HG03521 (cell line): ENCODE measurements around the gene KCNK17.

Experiments
- ATAC-seq: cut with Tn5 transposase; IDR thresholded peaks from one replicate; pipeline ENCODE4 v1.9.1; 2021; ENCODE audit warnings: mild to moderate bottlenecking, moderate library complexity; ENCODE audit not compliant: unreplicated experiment

KCNK17 gene

GRCh38 chr6:39269961-39270360, 44.3 kb downstream of the KCNK17 start:
- no peak for ATAC-seq

GRCh38 chr6:39268721-39269120, 45.5 kb downstream of the KCNK17 start:
- ATAC-seq: no peak

- no peak for ATAC-seq
Measured at GRCh38 chr6:39268171-39268570, 46.0 kb downstream of the KCNK17 start.

GRCh38 chr6:39266782-39267355, 47.4 kb downstream of the KCNK17 start:
- ATAC-seq: no peak

- no peak for ATAC-seq
Measured at GRCh38 chr6:39266375-39266774, 47.8 kb downstream of the KCNK17 start.

- no peak for ATAC-seq
Measured at GRCh38 chr6:39263303-39264037, 50.7 kb downstream of the KCNK17 start.

GRCh38 chr6:39261751-39262150, 52.5 kb downstream of the KCNK17 start:
- ATAC-seq: no peak

GRCh38 chr6:39260953-39261352, 53.3 kb downstream of the KCNK17 start:
- no peak for ATAC-seq

GRCh38 chr6:39260456-39260855, 53.8 kb downstream of the KCNK17 start:
- no peak for ATAC-seq

- no peak for ATAC-seq
Measured at GRCh38 chr6:39256294-39256940, 57.8 kb downstream of the KCNK17 start.

GRCh38 chr6:39254999-39255535, 59.2 kb downstream of the KCNK17 start:
- no peak for ATAC-seq

GRCh38 chr6:39251406-39251805, 62.8 kb downstream of the KCNK17 start:
- ATAC-seq: no peak

GRCh38 chr6:39250507-39250906, 63.7 kb downstream of the KCNK17 start:
- ATAC-seq: no peak

- no peak for ATAC-seq
Measured at GRCh38 chr6:39249278-39249677, 64.9 kb downstream of the KCNK17 start.
